Measurements from ENCODE around the gene ASIC2. TPM values are rescaled to one million over a fixed set of nuclear protein-coding genes. Genes with fewer than 3 reads are reported as not detected.

ASIC2 gene
- total RNA-seq, 3 donors from 2014 or later = 0.15 to 0.16 TPM; not detected in 1

DNA sequence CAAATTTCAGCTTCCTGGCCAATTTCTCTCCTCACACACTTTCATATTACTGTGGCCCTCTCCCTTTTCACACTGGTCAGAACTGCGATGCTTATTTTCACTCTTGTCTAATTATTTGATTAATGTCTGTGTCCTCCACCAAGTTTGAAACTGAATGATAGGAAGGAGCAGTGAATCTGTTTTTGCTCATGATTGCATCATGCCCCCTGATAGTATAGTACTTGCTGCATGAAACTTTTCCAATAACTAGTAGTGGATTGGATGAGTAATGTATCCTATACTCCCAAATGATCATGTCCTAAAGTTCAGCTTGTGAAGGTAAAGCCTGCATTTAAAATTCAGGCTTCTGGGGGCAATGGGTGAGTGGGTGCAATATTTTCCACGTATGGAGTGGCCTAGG is 121.2 kb downstream of the ASIC2 start:
- Histone ChIP-seq H3K9me3 (no peaks in the 10 kb centered on the region), H3K36me3 (no peaks in the 10 kb centered on the region), H3K27ac (no peak overlapping the region), H3K4me1 (no peaks in the 10 kb centered on the region), H3K27me3 (peaks cover 0 to 4% of the 10 kb centered on the region in 2 donors), H3K4me3 (no peak overlapping the region)
- TF ChIP-seq POLR2A (IDR thresholded peaks at IDR 0.05) (no peak), POLR2AphosphoS5 (IDR thresholded peaks at IDR 0.05) (no peak)
- TF ChIP-seq, protein P1, sequence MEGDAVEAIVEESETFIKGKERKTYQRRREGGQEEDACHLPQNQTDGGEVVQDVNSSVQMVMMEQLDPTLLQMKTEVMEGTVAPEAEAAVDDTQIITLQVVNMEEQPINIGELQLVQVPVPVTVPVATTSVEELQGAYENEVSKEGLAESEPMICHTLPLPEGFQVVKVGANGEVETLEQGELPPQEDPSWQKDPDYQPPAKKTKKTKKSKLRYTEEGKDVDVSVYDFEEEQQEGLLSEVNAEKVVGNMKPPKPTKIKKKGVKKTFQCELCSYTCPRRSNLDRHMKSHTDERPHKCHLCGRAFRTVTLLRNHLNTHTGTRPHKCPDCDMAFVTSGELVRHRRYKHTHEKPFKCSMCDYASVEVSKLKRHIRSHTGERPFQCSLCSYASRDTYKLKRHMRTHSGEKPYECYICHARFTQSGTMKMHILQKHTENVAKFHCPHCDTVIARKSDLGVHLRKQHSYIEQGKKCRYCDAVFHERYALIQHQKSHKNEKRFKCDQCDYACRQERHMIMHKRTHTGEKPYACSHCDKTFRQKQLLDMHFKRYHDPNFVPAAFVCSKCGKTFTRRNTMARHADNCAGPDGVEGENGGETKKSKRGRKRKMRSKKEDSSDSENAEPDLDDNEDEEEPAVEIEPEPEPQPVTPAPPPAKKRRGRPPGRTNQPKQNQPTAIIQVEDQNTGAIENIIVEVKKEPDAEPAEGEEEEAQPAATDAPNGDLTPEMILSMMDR (IDR thresholded peaks at IDR 0.05) = no peak
- intact Hi-C loops (cut with DNase I; ENCODE audit: low total_unique reads) = no loop called here
- DNase-seq (ENCODE audit: low spot score in 2 of 2) = no peak

GRCh38 chr17:33169580-33170285 is 123.4 kb downstream of the ASIC2 start:
- Histone ChIP-seq H3K4me1 (no peaks in the 10 kb centered on the region), H3K36me3 (no peaks in the 10 kb centered on the region), H3K9me3 (no peaks in the 10 kb centered on the region), H3K27ac (no peak overlapping the region), H3K27me3 (no peaks in the 10 kb centered on the region), H3K4me3 (no peak overlapping the region)
- DNase-seq (ENCODE audit: low spot score in 2 of 2) = no peak
- TF ChIP-seq POLR2AphosphoS5 (IDR thresholded peaks at IDR 0.05) (no peak), POLR2A (IDR thresholded peaks at IDR 0.05) (no peak)
- TF ChIP-seq, protein P1 (IDR thresholded peaks at IDR 0.05) = no peak
- intact Hi-C loops (cut with DNase I; ENCODE audit: low total_unique reads) = no loop called here

GRCh38 chr17:33167736-33168135 is 125.4 kb downstream of the ASIC2 start:
- no peaks in the 10 kb centered on the region for H3K27me3 ChIP-seq
- intact Hi-C loops (cut with DNase I; ENCODE audit: low total_unique reads) = no loop called here
- H3K36me3 ChIP-seq = no peaks in the 10 kb centered on the region
- H3K4me3 ChIP-seq = no peak overlapping the region
- no peak overlapping the region for H3K27ac ChIP-seq
- peaks cover 0 to 3% of the 10 kb centered on the region in 2 donors for H3K4me1 ChIP-seq
- no peaks in the 10 kb centered on the region for H3K9me3 ChIP-seq
- TF ChIP-seq POLR2AphosphoS5 (IDR thresholded peaks at IDR 0.05) = no peak
- TF ChIP-seq POLR2A (IDR thresholded peaks at IDR 0.05) = no peak
- TF ChIP-seq, protein P1 (IDR thresholded peaks at IDR 0.05) = no peak
- no peak for DNase-seq (ENCODE audit: low spot score in 2 of 2)

GRCh38 chr17:33166472-33166871 is 126.6 kb downstream of the ASIC2 start:
- intact Hi-C loops (cut with DNase I; ENCODE audit: low total_unique reads) = no loop called here
- H3K4me1 ChIP-seq = peaks cover 0 to 3% of the 10 kb centered on the region in 2 donors
- DNase-seq (ENCODE audit: low spot score in 2 of 2) = no peak

More at GRCh38 chr17:33166472-33166871, 126.6 kb downstream of the ASIC2 start:
- TF ChIP-seq, protein P1 (IDR thresholded peaks at IDR 0.05) = no peak
- TF ChIP-seq POLR2AphosphoS5 (IDR thresholded peaks at IDR 0.05) = no peak
- no peak for TF ChIP-seq POLR2A (IDR thresholded peaks at IDR 0.05)
- H3K9me3 ChIP-seq = no peaks in the 10 kb centered on the region
- H3K36me3 ChIP-seq = no peaks in the 10 kb centered on the region
- no peaks in the 10 kb centered on the region for H3K27me3 ChIP-seq
- H3K27ac ChIP-seq = no peak overlapping the region
- H3K4me3 ChIP-seq = no peak overlapping the region
